ENCODE data around the gene FAM131C.

- TF ChIP-seq CTCF (conservative IDR thresholded peaks at IDR 0.05): no peak
- TF ChIP-seq EZH2 (IDR thresholded peaks at IDR 0.05; ENCODE audit: low read depth): no peak
Measured at GRCh38 chr1:16029288-16029687, 44.2 kb downstream of the FAM131C start.
